Pons (tissue), 1 donor: ENCODE measurements around the gene TGFBR3.

Source experiments
- DNase-seq: peaks from one replicate; pipeline ENCODE4 v3.0.0-alpha.2; 2016; ENCODE audit warnings: low spot score

TGFBR3 gene

GRCh38 chr1:91885716-91886506 is at the start of gene TGFBR3:
TSS of gene TGFBR3 (minus strand) at chr1:91886151. CDS start at chr1:91861531, 24,620 bp downstream.
- DNase-seq = peak; percentile 55

- DNase-seq = no peak
Measured at GRCh38 chr1:91929250-91929649, 43.3 kb upstream of the TGFBR3 start.

GRCh38 chr1:91928026-91928425 is 42.1 kb upstream of the TGFBR3 start:
- no peak for DNase-seq

DNA sequence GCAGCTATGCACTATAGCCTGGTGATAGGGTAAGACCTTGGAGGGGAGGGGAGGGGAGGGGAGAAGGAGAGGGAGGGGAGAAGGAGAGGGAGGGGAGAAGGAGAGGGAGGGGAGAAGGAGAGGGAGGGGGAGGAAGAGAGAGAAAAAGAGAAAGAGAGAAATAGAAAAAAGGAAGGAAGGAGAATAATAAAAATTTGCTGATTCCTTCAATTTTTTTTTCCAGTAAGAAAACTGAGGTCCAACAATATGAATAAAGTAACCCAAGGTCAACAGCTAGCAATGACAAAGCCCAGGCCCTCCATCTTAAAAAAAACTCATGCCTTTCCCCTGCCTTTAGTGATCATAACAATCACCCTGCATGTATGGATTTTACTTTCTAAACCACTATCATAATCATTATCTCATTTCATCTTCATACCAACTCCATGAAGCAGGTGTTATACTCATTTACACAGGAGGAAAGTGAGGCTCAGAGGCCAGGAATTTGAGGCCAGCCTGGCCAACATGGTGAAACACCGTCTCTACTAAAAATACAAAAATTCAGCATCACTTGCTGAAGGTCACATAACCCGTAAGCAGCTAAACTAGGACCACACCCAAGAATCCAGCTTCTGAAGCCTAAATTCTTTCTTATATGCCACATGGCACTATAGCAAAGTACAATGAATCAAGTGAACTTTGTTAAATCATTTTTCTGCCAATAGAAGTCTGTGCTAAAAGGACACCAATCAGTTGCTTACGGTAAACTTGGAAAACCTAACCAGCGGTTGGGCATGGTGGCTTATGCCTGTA is 39.9 kb upstream of the TGFBR3 start:
- DNase-seq = no peak

DNA sequence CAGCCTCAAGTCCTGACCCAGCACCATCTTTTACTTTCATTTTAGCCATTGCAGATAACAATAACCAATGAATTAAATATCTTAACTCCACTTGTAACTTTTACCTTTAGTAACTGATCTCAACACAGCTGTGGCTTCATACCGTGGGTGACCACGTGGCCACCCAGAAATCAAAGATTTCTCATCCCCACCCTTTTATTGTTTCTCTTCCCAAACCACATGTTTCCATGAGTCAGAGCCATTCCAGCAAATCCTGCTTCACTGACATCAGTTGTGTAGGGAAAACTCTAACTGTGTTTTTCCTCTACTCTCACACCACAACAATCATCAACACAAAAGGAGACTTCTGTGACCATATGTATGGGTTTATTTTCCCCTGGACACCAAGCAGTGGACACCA is 38.2 kb upstream of the TGFBR3 start:
- no peak for DNase-seq

- no peak for DNase-seq
Measured at GRCh38 chr1:91919962-91920361, 34.0 kb upstream of the TGFBR3 start.

- DNase-seq = no peak
Measured at GRCh38 chr1:91916811-91917460, 31.0 kb upstream of the TGFBR3 start.

- DNase-seq = no peak
Measured at GRCh38 chr1:91916046-91916445, 30.1 kb upstream of the TGFBR3 start.

- no peak for DNase-seq
Measured at GRCh38 chr1:91913018-91913417, 27.1 kb upstream of the TGFBR3 start.

GRCh38 chr1:91912266-91912665 is 26.3 kb upstream of the TGFBR3 start:
- DNase-seq = no peak

GRCh38 chr1:91901231-91901630 is 15.3 kb upstream of the TGFBR3 start:
- DNase-seq = no peak

DNA sequence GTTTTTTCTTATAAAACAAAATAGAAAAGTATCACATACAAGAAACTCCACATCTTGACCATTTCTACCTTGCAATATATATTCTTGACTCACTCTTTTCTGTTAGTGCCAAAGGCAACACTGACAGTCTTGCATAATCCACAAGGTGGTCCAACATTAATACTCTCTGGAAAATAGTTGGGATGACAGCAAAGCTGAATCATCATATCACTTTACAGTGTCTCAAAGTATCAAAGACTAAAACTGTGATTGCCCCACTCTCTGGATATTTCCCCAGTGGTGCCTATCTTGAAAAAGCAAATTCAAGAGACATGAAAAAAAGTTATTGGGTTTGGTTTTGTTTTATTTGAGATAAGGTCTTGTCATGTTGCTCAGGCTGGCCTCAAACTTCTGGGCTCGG is 14.6 kb upstream of the TGFBR3 start:
- DNase-seq = no peak

DNA sequence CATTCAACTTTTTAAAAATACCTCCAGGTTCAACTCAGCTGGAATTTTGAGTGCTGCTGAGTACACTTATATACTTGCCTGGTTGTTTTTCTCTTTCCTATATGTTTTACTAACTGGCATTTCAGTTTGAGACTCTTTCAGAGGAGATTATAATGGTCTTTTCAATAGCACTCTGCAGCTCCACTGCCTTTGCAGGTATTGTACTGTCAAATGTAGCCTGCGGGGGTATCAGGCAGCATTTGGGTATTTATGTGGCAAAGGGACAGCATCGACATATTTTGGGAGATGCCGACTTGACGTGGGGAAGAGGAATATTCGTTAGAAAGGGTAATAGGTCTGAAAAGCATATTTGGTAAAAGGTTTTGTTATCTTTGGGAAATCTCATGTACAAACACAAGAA is 11.1 kb upstream of the TGFBR3 start:
- DNase-seq = no peak

DNA sequence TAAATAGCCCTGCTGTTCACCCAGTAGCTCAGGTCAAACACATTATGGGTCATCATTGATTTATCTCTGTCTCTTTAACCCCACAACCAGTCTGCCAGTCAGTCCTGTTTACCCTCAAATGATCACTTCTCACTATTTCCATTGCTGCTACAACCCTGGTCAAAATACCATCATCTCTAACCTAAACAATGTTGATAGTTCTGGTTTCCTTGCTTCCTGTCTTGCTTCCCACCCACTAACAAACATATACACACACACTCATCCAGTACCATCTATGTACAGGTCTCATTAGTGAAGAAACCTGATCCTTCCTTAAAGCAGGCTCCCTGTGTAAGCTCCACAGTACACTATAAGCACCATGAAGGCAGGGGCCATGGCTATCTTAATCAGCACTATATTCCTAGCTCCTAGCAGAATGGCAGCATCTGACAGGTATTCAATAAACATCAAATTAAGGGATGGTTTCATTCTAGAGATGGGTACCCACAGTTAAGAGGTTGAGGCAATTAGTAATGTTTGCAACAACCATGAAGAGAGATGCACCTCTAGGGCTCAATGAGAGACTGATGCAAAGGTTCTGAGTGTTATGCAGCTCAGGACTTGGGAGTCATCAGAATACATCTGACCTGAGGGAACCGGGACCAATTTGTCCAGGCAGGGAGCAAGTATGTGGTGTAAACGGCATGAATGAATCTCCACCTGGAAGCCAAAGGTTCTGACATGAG is 10.0 kb upstream of the TGFBR3 start:
- no peak for DNase-seq

- DNase-seq = no peak
Measured at GRCh38 chr1:91894036-91894761, 8.2 kb upstream of the TGFBR3 start.

DNA sequence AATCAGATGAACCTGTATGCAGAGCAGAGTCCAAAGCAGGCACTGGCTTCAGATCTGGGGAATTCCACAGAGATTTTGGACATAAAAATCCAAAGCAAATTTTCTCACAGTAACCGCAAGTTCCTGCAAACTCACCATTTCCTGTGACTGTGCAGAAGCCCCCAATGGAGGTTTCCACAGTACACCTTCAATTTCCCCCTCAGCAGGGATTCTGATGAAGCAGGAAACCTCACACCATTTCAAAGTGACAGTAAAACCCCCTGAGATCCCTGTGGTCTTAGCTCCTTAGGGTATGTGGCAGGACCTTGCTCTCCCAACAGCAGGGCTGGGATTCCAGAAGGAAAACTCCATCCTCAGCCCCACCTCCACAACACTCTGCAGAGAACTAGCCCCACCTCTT is 6.0 kb upstream of the TGFBR3 start:
- DNase-seq = no peak

DNA sequence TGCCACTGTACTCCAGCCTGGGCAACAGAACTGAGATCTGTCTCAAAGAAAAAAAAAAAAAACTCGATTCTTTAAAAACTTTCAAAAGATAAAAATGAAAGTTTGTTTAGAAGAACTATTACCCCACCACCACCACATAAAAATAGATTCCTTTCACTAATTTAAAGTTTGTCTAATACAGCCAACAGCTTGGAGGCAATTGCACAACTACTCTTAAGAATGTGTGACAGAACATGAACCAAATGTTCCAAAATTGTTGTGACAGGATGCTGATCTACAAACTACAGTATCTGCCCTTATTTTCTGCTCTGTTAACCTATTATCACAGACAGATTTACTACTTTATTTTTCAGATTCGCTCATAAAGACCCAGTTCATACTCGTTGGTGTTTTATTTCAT is 5.5 kb upstream of the TGFBR3 start:
- no peak for DNase-seq

DNA sequence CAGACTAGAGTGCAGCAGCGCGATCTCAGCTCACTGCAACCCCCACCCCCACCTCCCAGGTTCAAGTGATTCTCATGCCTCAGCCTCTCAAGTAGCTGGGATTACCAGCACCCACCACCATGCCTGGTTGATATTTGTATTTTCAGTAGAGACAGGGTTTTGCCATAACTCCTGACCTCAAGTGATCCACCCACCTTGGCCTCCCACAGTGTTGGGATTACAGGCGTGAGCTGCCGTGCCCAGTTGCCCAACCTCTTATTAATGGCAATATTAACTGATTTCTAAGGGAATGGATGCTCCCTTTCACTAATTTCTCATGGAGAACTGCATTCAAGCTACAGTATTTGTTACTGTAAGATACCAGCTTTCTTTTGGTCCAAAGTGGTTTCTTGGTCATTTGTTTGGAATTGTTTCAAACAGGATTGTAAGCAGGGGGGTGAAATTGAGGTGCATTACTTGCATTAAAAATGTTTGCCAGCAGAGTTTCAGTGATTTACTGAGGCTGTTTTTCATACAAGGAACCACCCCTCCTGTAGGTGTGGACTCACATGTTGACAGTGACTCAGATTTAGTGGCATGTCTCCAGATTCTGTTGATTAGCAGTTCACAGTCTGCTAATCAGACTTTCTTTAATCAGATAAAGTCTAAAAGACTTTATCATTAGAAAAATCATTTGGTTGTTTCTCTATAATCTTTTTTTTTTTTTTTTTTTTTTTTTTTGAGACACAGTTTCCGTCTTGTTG is 3.9 kb upstream of the TGFBR3 start:
- DNase-seq = no peak

- no peak for DNase-seq
Measured at GRCh38 chr1:91885213-91885715, 687 bp downstream of the TGFBR3 start.

- DNase-seq = no peak
Measured at GRCh38 chr1:91884459-91885212, 1.3 kb downstream of the TGFBR3 start.
